Raji (cell line): ENCODE measurements around the gene SPOCK2.

Experiments
- POLR2A ChIP-seq: IDR thresholded peaks from 2 replicates; pipeline ENCODE4 v1.6.1; 2011; ENCODE audit warnings: low read depth, low read length, control low read depth; ENCODE audit not compliant: insufficient read depth

SPOCK2 gene

DNA sequence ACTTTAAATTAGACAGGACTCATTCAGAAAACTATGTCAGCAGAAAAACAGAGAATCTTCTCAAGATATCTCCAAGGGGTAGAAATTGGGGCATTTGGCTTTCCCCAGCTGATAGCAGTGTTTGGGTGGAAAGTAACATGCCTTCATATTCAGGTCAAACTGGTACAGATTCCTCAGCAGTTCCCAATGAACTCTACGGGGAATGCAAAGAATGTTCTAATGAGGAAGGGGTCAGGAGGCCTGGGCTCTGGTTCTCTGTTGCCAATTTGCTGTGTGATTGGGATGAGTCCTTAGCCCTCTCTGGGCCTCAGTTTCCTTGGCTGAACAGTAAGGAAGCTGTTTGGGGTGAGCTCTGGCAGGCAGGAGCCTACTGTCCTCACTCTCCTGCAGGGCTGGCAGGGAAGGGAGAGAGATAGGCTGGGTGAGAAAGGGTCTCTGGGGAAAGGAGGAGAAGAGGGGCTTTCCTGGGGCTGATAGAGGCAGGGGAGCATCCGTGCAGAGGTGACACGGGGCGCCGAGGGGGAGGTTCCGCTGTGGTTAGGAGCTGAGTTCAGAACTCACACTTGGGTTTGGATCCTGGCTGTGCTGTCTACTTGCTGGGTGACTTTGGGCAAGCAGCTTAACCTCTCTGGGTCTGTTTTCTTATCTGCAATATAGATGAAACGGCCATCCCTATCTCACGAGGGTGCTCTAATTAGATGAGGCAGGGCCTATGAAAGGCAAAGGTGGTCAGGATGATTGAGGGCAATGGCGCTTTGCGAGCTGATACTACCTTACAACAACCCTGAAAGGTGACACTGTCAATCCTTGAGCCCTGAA is 45.1 kb downstream of the SPOCK2 start:
- no peak for TF ChIP-seq POLR2A

DNA sequence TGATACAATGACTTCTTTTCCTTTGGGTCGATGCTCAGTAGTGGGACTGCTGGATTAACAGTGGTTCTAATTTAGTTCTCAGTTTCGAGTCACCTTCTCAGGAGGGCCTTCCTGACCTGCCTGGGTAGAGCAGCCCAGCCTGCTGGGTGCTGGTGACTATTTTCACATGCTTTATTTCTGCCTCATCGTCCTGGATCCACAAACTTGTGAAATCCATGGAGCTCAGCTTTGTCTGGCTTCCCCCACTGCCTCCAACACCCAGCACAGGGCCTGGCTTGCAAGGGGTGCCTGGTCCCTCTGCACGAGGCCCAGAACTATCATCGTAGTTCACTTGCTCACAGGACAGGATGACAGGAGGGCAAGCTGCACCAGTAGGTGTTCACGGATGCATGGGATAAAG is 46.9 kb downstream of the SPOCK2 start:
- TF ChIP-seq POLR2A: no peak

GRCh38 chr10:72039377-72039776 is 49.0 kb downstream of the SPOCK2 start:
- TF ChIP-seq POLR2A: no peak

GRCh38 chr10:72038458-72039001 is 49.8 kb downstream of the SPOCK2 start:
- TF ChIP-seq POLR2A: no peak

GRCh38 chr10:72037811-72038210 is 50.5 kb downstream of the SPOCK2 start:
- TF ChIP-seq POLR2A: no peak

GRCh38 chr10:72037266-72037665 is 51.1 kb downstream of the SPOCK2 start:
- TF ChIP-seq POLR2A: no peak

DNA sequence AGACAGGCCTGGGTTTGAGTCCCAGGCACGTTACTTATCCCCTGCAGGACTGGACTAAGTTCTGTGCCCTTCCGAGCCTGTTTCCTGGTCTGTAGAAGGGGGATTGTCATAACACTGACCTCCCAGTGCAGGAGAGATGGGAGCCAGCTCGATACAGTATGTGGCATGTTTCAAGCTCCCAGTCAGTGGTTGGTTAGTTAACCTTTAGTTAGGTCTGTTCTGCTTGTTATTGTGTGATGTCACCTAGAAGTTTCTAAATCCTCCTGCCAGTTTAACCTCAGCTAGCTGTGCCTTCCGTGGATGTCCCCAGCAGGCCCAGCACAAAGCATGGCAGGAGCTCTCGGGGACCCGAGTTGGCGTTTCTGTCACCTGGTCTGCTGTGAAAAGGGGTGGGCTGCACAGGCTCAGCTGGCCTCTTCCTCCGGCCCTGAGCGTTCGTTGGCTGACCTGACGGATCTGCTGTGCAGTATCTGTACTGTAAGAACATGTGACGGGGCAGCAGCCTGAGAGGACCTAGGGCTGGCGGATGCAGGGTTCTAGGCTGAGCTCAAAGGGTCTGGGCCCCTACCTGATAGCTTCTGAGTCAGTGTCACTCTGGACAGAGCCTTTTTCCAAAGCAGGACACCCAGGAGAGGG is 53.0 kb downstream of the SPOCK2 start:
- TF ChIP-seq POLR2A: no peak

DNA sequence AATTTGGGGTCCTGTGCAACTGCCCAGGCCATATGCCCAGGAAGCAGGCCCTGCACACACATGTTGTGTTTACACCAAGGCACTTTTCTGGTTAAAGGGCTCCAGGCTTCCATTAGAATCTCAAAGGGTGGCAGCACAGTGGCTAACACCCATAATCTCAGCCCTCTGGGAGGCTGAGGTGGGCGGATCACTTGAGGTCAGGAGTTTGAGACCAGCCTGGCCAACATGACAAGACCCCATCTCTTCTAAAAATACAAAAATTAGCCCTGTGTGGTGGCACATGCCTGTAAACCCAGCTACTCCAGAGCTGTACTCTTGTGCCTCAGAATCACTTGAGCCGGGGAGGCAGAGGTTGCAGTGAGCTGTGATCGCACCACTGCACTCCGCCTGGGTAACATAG is 53.6 kb downstream of the SPOCK2 start:
- no peak for TF ChIP-seq POLR2A

DNA sequence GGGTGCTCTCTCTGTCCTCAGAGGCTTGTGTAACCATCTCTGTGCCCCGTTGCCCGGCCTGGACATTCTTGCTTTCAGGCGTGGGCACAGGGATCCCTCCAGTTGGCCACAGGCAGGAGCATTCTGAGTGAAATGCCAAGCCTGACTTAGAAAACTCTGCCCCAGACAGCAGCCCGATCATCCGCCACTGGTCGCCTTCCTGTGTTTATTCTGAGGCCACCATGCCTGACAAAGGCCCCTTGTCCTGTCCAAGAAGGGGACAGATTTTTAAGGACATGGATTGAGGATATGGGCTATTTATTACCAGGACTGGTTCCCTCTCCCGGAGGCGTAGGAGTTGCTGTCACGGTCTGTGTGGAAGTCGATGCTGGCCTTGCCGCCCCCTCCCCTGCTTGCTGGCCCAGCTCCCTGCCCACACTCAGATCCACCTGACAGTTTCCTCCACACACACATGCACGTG is 54.3 kb downstream of the SPOCK2 start:
- TF ChIP-seq POLR2A: no peak

GRCh38 chr10:72031706-72032105 is 56.6 kb downstream of the SPOCK2 start:
- TF ChIP-seq POLR2A: no peak

DNA sequence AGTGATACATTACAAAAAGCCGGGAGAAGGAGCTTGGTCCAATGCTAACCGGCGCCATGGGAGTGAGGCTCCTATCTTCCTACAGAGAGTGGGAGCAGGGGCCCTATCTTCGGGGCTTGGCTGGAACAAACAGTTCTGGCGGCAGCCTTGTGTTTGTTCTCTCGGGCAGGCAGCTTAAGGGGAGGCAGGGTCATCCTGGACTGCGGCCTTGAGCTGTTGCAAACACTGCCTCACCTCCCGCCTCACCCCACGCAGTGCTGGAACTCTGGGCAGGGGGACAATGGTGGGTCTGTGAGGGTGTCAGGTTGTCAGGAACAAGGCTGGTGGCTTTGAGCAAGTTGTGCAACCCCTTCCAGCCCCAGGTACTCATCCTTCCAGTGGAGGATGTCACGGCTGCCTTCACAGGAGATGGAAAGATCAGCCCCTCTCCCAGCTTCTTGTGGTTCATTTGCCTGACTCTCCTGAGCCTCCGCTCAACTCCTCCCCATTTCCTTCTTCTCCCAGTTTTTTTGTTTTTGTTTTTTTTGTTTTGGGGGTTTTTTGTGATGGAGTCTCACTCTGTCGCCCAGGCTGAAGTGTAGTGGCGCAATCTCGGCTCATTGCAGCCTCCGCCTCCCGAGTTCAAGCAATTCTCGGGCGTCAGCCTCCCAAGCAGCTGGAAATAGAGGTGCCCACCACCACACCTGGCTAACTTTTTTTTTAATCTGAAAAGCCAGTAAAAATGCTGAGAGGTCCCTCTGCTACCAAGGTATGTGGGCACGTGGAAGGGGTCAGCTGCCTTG is 57.4 kb downstream of the SPOCK2 start:
- TF ChIP-seq POLR2A: no peak

- no peak for TF ChIP-seq POLR2A
These were observed 58.9 kb downstream of the SPOCK2 start for GRCh38 chr10:72029414-72029813.

DNA sequence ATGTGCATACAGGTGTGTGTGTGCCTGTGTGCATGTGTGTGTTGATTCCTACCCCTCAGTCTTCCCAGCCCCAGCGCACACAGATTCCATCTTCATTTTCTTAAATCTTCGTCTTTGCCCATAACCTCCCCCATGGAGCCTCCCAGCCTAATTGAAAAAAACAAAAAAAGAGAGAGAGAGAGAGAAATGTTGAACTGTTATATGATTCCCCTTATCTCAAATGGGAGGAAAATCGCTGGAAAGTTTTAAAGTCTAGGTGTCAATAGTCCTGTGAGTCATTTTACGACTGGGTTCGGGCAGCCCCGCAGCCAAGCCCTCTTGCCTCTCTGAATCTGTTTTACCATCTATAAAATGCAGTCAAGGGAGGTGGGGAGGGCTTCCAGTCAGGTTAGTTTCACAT is 60.9 kb downstream of the SPOCK2 start:
- no peak for TF ChIP-seq POLR2A

DNA sequence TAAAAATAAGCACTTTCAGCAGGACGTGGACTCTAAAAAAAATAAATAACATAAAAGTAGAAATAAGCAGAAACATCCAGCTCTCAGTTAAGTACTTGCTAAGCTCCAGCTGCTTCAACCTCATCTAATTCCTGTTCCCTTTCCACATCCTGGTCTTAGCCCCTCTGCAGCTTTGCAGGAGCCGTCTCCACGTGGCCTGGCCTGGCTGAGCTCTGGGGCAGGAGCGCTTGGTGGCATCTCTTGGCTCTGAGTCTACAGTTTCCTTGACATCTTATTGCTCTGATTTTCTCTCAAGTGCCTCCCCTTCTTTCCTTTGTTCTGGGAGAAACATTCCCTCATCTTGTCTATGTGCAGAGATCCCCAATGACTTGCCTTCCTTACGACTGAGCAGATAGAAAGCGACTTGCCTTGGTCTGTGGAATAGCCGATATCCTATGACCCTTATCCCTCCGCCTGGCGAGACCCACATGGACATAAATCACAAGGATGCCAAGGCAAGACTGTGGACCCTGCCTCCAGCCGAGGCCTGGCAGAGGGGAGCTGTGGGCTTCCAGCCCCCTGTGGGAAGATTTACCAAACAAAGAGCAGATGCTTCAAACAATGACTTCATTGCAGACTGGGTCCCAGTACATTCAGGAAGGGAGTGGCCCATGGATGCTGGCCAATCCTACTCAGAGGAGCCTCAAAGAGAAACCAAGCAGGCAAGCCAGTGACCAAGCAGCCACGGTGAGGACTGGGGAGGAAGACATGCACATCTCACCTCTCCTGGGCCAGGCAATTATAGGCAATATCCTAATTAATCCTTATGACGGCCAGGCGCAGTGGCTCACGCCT is 61.9 kb downstream of the SPOCK2 start:
- no peak for TF ChIP-seq POLR2A

DNA sequence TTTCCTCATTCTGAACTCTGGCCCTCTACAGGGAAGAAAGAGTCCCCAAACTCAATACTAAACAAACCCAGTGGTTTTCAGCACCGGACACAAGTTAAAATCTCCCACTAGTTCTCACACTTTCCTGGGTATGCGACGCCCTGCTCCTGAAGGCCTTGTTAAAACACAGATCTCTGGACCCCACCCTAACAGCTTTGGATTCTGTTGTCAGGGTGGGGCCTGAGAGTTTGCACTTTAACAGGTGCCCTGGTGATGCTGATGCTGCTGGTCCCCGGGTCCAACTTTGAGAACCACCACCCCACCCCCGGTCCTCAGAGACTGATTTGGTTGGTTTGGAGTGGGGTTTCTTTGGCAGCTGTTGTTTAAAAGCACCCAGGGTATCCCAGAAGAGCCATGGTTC is 62.5 kb downstream of the SPOCK2 start:
- TF ChIP-seq POLR2A: no peak
